Measurements from ENCODE around the gene FOXO1.
"Not testable (repeated sequence)": the region's sequence is repeated elsewhere in the genome, so short reads cannot be mapped to it uniquely, and the experiment has no call there.

FOXO1 gene

DNA sequence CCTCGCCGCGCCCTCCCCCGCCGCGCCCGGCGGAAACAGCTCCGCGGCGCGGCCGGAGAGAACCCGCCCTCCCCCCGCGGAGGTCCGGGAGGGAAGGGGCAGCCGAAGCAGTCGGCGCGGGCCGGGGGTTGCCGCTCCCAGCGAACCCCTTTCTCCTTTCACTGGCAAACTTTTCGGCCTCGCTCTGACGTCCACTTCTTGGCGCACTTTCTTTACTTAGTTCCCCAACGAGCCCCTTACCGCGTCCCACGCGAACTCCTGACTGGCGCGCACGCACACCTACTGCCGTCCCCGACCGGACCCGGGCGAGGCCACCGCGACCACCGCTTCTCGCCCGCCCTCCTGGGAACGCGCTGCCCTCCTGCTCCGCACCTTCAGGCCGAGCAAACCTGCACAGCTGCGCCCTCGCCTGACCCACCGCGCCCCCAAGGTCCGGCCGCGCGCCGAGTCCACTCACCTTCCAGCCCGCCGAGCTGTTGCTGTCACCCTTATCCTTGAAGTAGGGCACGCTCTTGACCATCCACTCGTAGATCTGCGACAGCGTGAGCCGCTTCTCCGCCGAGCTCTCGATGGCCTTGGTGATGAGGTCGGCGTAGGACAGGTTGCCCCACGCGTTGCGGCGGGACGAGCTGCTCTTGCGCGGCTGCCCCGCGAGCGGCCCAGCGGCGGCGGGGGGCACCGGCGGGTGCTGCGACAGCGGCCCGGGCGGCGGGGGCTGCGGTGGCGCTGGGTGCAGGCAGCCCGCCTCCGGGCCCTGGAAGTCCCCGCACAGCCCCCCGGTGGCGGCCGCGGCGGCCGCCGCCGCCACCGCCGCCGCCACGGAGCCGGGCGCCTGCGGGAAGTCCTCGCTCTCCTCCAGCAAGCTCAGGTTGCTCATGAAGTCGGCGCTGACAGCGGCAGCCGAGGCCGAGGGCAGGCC lies 1.1 kb downstream of the FOXO1 start:
- no peak for DNase-seq

DNA sequence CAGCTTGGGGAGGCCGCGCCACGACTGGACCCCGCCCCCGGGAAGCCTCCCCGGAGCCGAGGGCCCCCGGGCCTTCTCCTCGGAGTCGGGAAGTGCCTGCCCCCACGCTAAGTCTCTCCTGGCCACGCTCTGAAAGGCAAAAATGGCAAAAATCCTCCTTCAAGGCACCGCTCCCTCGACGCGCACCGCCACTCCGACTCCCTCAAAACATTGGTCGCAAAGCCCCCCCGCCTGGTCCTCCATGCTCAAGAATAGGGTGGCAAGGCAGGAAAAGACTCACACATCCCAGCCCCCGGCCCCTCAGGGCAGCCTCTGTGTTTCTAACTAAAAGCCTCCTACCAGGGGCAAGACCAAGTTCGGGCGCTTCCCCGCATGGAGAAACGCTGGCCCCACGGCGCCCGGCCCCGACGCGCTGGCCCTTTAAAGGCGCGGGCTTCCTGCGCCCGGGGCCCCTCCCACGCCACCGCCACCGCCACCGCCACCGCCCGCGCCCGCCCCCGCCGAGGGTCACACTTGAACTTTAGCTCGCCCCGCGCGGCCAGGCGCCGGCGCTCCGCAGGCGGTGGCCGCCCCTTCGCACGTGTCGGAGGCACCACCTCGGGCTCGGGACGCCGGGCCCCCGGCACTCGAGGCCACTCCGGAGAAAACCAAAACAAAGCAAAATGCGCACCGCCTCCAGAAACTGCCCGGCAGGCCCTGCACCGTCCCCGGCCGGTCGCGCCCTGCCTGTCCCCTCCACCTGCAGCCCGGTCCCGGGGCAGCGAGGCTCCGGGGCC lies 1.9 kb downstream of the FOXO1 start:
- no peak for DNase-seq

DNA sequence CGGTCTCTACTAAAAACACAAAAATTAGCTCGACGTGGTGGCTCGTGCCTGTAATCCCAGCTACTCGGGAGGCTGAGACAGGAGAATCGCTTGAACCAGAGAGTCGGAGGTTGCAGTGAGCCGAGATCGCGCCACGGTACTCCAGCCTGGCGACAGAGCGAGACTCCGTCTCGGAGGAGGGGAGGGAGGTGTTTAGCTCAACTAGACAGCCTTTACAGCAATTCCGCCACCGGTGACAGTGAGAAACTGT lies 2.4 kb downstream of the FOXO1 start:
- not testable (repeated sequence) for DNase-seq

DNA sequence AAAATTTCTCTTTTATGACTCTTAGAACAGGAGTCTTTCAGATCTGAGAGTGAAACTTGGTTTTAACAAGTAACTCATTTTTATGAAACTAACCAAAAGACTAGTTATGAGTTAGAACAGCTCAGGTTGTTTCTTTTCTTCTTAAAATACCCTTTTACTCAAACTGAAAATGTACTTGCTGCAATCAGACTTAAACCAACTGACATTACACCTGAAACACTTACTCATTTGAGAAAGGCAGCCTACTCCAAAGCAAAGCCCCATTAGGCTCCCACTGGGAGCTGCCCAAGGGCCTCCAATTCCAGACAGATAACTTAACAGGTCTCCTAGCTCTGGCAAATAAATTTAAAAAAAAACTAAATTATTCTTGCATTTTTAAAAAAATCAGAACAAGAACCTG lies 3.6 kb downstream of the FOXO1 start:
- no peak for DNase-seq

DNA sequence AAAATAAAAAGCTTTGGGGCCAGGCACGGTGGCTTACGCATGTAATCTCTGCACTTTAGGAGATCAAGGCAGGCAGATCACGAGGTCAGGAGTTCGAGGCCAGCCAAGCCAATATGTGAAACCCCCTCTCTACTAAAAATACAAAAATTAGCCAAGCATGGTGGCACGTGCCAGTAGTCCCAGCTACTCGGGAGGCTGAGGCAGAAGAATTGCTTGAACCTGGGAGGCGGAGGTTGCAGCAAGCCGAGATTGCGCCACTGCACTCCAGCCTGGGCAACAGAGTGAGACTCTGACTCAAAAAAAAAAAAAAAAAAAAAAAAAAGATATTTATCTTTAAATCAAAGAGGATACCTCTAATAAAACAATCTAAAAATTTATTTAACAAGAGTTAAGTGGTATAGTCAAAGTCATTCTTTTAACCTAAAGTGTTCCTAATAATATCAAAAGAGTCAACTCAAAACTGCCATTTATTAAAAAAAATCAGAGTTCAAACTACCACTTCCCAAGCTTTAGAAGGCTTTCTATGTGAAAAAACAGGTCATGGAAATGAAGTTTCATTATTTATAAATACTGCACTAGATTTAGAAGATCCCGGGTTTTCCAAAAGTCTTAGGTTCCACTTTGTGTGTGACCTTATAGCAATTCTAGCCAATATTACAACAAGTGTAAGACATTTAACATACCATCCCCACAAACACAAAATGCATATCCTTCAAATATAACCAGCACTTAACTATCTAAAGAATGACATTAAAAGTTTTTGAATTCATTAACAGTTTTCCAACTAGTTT lies 4.4 kb downstream of the FOXO1 start:
- DNase-seq, result no peak

DNA sequence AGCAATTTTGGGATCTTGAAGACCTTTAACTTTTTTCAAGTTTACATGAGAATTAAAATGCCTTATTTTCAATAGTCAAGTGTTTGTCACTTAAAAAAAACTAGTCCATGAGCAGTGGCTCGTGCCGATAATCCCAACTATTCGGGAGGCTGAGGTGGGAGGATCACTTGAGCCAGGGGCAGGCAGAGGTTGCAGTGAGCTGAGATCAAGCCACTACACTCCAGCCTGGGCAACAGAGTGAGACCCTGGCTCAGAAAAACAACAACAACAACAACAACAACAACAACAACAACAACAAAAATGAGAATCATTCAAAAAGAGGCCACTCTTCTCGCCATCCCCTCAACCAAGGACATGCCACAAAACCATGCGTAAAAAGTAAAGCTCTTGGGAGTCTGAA lies 5.7 kb downstream of the FOXO1 start:
- DNase-seq, result no peak

DNA sequence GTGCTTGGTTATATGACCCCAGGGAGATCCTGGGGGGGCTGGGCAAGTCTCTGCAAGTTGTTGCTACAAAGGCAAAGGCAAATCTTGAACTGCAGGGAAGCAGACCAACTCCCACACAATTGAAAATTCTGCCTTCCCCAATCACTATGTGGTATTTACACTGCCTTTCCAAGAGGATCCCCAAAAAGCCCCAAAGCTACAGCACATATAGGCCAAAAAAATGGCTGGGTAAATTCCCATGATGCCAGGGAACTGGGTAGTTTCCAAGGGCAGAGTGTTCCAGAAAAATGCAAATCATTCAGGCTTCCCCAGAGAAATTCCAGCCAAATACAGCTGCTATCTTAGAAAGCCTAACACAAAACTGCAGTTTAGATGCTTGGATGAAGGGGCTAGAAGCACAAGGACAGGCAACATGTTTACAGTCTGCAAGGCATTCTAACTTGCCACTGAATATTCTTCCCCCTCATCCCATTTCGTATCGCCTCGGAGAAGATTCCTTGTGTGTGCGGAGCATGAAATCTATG lies 6.2 kb downstream of the FOXO1 start:
- no peak for DNase-seq

DNA sequence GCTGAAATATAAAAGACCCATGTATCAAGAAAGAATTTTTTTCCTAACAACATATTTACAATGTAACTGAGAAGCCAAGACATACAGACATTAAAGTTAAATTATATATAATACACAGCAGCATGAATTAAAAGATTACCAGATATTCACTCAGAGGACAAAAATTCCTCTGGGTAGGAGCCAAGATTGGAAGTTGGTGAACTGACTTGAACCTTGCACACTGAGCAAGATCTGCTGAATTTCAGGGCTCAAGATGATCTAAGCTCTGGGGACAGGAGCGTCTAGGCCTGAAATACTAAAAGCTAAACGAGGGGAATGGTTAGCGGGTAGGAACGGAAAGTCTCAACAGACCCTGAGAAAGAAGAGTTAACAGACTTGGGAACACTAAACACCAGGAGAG lies 8.5 kb downstream of the FOXO1 start:
- peak; percentile 25 for DNase-seq

DNA sequence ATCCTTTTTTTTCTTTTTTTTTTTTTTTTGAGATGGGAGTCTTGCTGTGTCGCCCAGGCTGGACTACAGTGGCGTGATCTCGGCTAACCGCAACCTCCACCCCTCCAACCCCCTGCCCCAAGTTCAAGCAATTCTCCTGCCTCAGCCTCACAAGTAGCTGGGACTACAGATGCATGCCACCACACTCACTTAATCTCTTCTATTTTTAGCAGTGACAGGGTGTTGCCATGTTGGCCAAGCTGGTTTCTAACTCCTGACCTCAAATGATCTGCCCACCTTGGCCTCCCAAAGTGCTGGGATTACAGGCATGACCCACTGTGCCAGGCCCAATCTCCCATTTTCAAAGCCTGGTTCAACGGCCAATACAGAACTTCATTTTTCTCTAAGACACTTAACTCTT lies 9.1 kb downstream of the FOXO1 start:
- DNase-seq, result no peak

DNA sequence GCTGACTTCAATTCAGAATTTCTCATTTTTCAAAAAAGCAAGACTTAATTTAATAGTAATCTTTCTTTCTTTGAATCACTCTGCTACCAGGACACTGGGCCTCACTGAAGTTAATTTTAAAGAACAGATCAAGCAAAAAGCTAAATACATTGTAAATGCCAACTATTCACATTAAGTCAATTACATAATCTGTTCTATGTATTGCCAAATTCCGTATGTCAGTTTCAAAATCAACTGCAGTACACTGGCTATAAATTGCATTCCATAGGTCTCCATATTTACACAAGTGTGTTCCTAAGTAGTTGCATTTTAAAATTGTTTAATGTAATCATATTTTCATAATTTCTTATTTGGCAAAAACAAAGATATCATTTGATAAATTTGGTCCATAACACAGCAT lies 10.1 kb downstream of the FOXO1 start:
- no peak for DNase-seq

DNA sequence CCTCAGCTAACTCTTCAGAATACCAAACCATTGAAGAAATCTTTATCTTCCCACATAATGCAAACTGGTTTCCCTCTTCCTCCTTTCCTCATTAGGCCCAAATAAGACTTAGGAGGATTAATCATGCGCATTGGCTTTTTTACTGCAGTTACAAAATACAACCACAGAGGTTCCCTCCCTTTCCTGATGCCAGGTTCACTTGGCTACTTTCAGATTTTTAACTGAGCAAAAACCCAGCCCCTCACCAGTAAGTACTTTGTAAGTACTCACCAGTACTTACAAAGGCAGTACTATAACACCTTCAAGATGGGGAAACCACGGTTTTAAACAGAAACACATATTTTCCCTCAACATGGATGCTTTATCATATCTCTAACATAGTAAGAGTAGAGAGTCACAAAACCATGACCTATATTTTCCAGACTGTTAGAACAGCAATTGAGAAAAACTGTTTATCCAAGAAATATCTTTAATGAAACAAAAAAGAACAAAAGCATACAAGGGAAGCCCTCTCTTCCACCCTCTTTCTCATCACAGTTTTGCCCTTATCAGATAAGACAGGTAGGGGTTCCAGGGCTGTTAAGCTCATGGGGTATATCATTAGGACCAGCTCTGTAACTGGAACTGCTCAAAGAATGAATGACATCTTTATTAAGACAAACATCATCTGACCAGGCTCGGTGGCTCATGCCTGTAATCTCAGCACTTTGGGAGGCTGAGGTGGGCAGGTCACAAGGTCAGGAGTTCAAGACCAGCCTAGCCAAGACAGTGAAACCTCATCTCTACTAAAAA lies 12.7 kb downstream of the FOXO1 start:
- no peak for DNase-seq

DNA sequence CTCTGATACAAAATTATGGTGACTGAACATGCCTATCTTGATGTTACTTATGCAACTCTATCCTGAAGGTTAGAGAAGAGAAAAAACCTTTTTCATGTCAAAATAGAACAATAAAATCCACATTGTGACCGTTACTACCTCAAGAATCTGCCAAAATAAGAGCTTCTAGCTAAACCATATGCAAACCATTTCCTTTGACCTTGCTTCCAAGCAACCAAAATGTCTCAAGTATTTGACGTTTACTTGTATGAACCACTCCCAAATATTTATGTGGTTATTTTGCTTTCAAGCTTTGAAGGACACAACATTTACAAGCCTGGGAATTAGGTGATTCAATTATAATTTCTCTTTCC lies 13.9 kb downstream of the FOXO1 start:
- DNase-seq, result no peak

DNA sequence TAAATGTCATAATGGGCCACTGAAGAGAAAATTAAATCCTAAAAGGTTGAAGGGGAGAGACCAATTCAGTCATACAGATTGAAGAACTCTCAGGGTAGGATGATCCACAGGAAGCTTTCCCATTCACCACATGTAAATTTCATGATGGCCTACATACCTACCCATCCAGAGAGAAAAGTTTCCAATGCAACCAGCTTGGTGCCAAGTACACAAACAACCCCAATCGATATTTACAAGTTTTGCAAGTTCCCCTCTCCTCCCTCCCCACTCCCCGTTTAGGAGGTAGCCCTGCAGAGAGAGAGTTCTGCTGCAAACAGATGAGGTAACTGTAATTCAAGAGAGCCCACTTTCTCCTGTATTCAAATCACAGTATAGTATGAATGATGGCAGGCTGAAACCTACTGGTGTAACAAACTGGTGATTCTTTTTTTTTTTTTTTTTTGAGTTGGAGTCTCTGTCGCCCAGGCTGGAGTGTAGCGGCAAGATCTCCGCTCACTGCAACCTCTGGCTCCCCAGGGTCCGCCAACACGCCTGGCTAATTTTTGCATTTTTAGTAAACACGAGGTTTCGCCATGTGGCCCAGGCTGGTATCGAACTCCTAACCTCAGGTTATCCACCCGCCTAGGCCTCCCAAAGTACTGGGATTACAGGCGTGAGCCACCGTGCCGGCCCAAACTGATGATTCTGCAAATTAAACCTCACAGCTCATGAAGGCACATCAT lies 14.4 kb downstream of the FOXO1 start:
- no peak for DNase-seq

DNA sequence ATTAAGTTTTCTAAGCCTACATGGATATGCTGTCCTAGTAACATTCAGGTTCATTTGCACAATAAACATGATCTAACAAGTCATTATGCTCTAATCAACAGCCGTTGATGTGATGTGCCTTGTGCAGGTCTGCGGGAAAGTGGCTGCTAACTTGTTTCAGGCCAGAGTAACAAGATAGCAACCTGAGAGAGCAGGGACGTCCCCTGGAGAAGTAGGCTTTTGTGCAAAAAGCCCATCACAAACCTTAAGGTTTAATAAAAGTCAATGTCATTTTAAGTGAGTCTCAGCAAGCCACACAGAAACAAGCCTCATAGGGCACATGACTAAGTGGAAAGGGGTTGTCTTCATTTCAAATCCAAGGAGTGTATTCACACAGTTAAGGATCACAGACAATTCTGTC lies 17.6 kb downstream of the FOXO1 start:
- no peak for DNase-seq

DNA sequence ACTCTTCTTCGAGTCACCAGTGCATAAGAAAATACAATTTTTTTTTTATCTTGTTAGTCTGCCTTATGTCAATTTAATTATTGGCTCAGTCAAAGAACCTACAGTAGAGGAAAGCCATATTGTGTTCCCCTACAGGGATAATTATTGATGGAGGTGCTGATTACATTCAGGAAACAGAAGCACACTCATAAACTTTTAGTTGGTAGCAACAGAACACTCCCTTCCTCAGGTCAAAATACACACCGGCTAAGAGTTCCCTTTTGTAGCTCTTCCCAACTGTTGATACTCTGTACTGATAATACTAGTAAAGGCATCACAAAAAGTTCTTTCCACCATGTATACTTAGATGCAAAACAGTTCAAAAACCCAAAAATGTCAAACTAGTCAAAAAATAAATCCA lies 18.4 kb downstream of the FOXO1 start:
- DNase-seq, result no peak

DNA sequence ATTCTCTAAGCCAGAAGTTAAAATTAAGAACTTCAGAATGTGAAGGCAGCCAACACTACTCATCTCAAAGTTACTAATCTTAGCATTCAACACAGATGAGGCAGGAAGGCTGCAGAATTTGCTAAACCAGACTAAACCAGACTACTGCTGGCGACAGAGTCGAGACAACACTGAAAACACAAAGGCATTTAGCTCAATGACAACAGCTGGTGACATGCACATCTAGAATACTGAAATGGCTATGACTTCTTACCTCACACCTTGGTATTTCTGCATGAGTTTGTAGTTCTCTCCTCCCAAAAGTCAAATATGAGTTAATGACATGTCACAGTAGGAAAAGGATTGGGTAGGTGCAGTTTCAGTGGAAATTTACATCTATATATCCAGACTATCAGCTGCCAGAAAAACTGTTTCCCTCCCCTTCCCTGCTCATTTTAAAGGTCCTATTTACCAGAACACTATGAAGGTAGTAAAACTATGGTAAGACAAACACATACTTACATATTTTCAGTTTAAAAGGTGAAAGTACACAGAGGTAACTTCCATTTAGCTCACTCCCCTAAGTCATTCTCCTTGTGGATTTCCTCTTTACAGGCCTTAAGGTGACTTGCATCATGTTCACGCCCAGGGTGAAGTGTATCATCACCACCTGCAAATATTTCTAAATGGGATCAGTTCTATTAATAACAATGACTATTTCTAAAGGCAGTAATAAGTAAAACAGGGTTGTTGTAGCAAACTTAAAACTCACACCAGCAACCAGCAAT lies 21.4 kb downstream of the FOXO1 start:
- no peak for DNase-seq

DNA sequence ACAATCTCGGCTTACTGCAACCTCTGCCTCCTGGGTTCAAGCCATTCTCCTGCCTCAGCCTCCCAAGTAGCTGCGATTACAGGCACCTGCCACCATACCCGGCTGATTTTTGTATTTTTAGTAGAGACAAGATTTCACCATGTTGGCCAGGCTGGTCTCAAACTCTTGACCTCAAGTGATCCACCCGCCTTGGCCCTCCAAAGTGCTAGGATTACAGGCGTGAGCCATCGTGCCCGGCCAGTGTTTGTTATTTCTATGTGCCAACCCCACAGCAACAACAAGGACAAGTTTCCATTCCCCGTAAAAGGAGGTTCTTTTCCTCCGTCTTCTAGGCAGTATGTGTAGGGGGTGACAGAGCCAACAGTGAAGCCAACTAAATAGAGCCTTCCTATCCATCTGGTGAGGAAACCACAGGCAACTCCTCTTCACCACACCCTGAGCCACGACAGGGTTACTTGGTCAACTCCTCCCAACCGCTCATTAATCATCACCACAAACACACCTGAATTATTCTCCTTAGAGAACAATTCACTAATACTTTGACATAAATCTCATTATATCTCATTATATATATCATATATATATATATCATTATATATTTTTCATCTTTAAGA lies 25.5 kb downstream of the FOXO1 start:
- DNase-seq, result no peak

DNA sequence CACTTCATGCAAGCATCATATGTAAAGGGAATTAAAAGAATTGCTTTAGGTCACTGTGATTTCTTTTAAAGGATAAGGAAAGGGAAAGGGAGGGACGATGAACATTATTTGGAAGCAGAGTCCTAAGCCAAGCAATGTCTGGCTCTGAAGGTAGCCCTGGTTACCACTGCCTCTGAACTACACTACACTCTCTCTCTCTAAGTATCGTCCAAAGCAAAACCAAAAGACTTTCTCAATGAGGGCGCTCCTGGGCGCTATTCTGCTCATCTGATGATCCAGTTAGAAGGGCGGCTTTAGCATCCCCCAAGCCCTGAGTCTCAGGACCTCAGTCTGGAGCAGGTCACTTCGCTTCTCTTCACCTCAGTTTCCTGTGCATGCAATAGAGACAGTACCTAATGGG lies 26.2 kb downstream of the FOXO1 start:
- DNase-seq, result no peak

DNA sequence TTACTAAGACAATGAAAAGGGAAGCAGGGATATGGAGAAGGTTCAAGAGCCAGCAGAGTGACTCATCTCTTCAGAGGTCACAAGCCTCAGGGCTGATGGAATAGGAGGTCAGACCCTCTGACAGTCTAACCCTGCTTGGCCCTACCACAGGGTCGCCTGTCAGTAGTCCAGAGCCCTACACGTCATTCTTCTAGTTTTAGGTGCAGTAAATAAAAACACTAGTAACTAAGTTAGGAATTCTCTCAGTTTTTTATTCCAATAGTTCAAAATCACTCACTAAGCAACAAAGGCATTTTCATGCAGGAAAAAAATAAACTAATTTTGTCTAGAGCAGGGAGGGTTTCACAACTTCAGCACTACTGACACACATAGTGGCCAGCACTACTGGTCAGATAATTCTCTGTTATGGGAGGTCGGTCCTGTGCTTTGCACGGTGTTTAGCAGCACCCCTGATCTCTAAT lies 27.2 kb downstream of the FOXO1 start:
- no peak for DNase-seq

DNA sequence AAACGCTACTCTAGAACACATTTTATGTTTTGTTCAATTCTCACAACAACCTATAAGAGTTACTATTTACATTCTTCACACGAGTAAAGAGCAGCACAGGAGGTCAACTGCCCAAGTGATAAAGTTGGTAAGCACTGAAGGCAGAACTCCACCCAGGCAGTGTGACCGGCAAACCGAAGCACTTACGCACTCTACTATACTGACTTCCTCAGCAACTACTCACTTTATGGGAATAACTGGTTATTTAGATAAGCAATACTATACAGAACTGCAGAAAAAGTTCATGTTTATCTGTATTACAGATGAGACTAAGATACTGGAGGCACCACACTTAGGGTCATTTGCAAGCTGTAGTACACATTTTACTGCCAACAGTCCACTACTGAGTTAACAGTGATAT lies 28.8 kb downstream of the FOXO1 start:
- no peak for DNase-seq

Measured in fibroblast of skin of scalp (primary cell).